Mesenchymal stem cell (in vitro differentiated cells and primary cell): ENCODE measurements around the gene PTPN5.

ENCODE experiments used
- DNase-seq: peaks from one replicate; pipeline ENCODE4 v3.0.0-alpha.2; 2013
- H2AFZ ChIP-seq: one replicate; pipeline ENCODE4 v1.6.1; 2013; ENCODE audit warnings: low read depth, mild to moderate bottlenecking, control low read depth, inconsistent platforms, low read length, moderate library complexity
- H2AK5ac ChIP-seq: 2 replicates; pipeline ENCODE4 v1.6.1; 2013; ENCODE audit warnings: low read length, moderate library complexity, mild to moderate bottlenecking, inconsistent platforms; ENCODE audit not compliant: severe bottlenecking
- H2BK120ac ChIP-seq: one replicate; pipeline ENCODE4 v1.6.1; 2013; ENCODE audit warnings: low read depth, mild to moderate bottlenecking, inconsistent platforms, low read length, moderate library complexity
- H2BK12ac ChIP-seq, 2 experiments: one replicate each; pipeline ENCODE4 v1.6.1; 2013; ENCODE audit warnings: inconsistent platforms in 2 of 2, low read length in 2 of 2, mild to moderate bottlenecking in 2 of 2, moderate library complexity in 2 of 2, control low read depth in 1 of 2
- H2BK15ac ChIP-seq: one replicate; pipeline ENCODE4 v1.6.1; 2013; ENCODE audit warnings: mild to moderate bottlenecking, low read depth, inconsistent platforms; ENCODE audit not compliant: poor library complexity, severe bottlenecking
- H2BK5ac ChIP-seq: 2 replicates; pipeline ENCODE4 v1.6.1; 2013; ENCODE audit warnings: low read depth, mild to moderate bottlenecking, low read length, control low read depth, inconsistent platforms; ENCODE audit not compliant: poor library complexity, severe bottlenecking
- H3K14ac ChIP-seq, 2 experiments: one replicate each; pipeline ENCODE4 v1.6.1; 2013; ENCODE audit warnings: inconsistent platforms in 2 of 2, low read length in 2 of 2, control low read depth in 1 of 2, mild to moderate bottlenecking in 1 of 2, moderate library complexity in 1 of 2
- H3K18ac ChIP-seq, 2 experiments: one replicate each; pipeline ENCODE4 v1.6.1; 2013; ENCODE audit warnings: inconsistent platforms in 2 of 2, low read length in 2 of 2, control low read depth in 1 of 2, low read depth in 1 of 2, mild to moderate bottlenecking in 1 of 2
- H3K23ac ChIP-seq, 2 experiments: one replicate each; pipeline ENCODE4 v1.6.1; 2013; ENCODE audit warnings: inconsistent platforms in 2 of 2, low read length in 2 of 2, mild to moderate bottlenecking in 2 of 2, moderate library complexity in 2 of 2, control low read depth in 1 of 2
- H3K27ac ChIP-seq: 2 replicates; pipeline ENCODE4 v1.5.1; 2013; ENCODE audit warnings: mild to moderate bottlenecking, moderate library complexity, low read length, control low read depth, inconsistent platforms; ENCODE audit not compliant: poor library complexity, severe bottlenecking
- H3K27me3 ChIP-seq, 2 experiments: 2 replicates each; pipeline versions ENCODE4 v1.6.1 to v1.7.0; 2013; ENCODE audit warnings: low read length in 2 of 2, mild to moderate bottlenecking in 2 of 2, moderate library complexity in 2 of 2, control low read depth in 1 of 2, inconsistent platforms in 1 of 2; ENCODE audit not compliant: control insufficient read depth in 1 of 2, insufficient read depth in 1 of 2
- H3K36me3 ChIP-seq, 2 experiments: 2 replicates each; pipeline versions ENCODE4 v1.6.1 to v1.7.0; 2013; ENCODE audit warnings: low read length in 2 of 2, control low read depth in 1 of 2, inconsistent platforms in 1 of 2, low read depth in 1 of 2, mild to moderate bottlenecking in 1 of 2; ENCODE audit not compliant: insufficient read depth in 2 of 2, control insufficient read depth in 1 of 2
- H3K4ac ChIP-seq, 2 experiments: one replicate each; pipeline ENCODE4 v1.6.1; 2013; ENCODE audit warnings: inconsistent platforms in 2 of 2, low read length in 2 of 2, mild to moderate bottlenecking in 2 of 2, moderate library complexity in 2 of 2, control low read depth in 1 of 2, low read depth in 1 of 2
- H3K4me1 ChIP-seq: 2 replicates; pipeline ENCODE4 v1.6.1; 2013; ENCODE audit warnings: low read depth, low read length, control low read depth; ENCODE audit not compliant: control insufficient read depth, insufficient read depth
- H3K4me2 ChIP-seq: 2 replicates; pipeline ENCODE4 v1.6.1; 2013; ENCODE audit warnings: low read length, mild to moderate bottlenecking, inconsistent platforms; ENCODE audit not compliant: poor library complexity, severe bottlenecking
- H3K4me3 ChIP-seq, 2 experiments: 2 replicates each; pipeline versions ENCODE4 v1.5.1 to v1.7.0; 2013; ENCODE audit warnings: low read length in 2 of 2, mild to moderate bottlenecking in 2 of 2, control low read depth in 1 of 2, low read depth in 1 of 2; ENCODE audit not compliant: insufficient read depth in 1 of 2
- H3K79me1 ChIP-seq: replicated peaks from 2 replicates; pipeline ENCODE4 v1.6.1; 2013; ENCODE audit warnings: mild to moderate bottlenecking, control low read depth, low read length, inconsistent platforms; ENCODE audit not compliant: poor library complexity, severe bottlenecking
- H3K9ac ChIP-seq: 2 replicates; pipeline ENCODE4 v1.7.0; 2013; ENCODE audit warnings: mild to moderate bottlenecking, low read length, moderate library complexity
- H3K9me3 ChIP-seq: 2 replicates; pipeline ENCODE4 v1.7.0; 2013; ENCODE audit warnings: mild to moderate bottlenecking, low read length; ENCODE audit not compliant: control insufficient read depth
- H4K8ac ChIP-seq: one replicate; pipeline ENCODE4 v1.6.1; 2013; ENCODE audit warnings: inconsistent platforms, mild to moderate bottlenecking, low read length, moderate library complexity
- H4K91ac ChIP-seq: one replicate; pipeline ENCODE4 v1.6.1; 2013; ENCODE audit warnings: mild to moderate bottlenecking, low read length, inconsistent platforms
- WGBS: methylation state at CpG from one replicate; pipeline ENCODE4 v1.1.7; 2013; ENCODE audit warnings: mixed read lengths; 5-methylcytosine and 5-hydroxymethylcytosine counted together

The PTPN5 gene

GRCh38 chr11:18785411-18785810 lies 6.2 kb downstream of the PTPN5 start:
- Histone ChIP-seq H4K8ac (no peak overlapping the region), H3K9me3 (no peaks in the 10 kb centered on the region), H3K4me3 (peak overlapping the region in 1 of 2 experiments; percentile 22), H3K23ac (no peak overlapping the region), H3K18ac (no peak overlapping the region), H3K79me1 (no peaks in the 10 kb centered on the region), H2AK5ac (no peak overlapping the region), H3K4ac (no peak overlapping the region), H3K9ac (no peak overlapping the region), H2BK5ac (no peak overlapping the region), H2BK120ac (no peak overlapping the region), H3K27ac (no peak overlapping the region), H2BK15ac (no peak overlapping the region), H3K27me3 (peaks cover 37 to 47% of the 10 kb centered on the region in 2 experiments), H2AFZ (no peak overlapping the region), H2BK12ac (no peak overlapping the region), H3K4me2 (no peak overlapping the region), H3K14ac (no peak overlapping the region), H4K91ac (no peak overlapping the region), H3K4me1 (no peaks in the 10 kb centered on the region), H3K36me3 (no peaks in the 10 kb centered on the region)
- no peak for DNase-seq
- WGBS = 100% methylated on average over 2 of the region's 4 CpGs

GRCh38 chr11:18780896-18781295 lies 10.7 kb downstream of the PTPN5 start:
- no peaks in the 10 kb centered on the region for H3K36me3 ChIP-seq
- no peak overlapping the region for H3K18ac ChIP-seq
- H3K27me3 ChIP-seq = peaks cover 9 to 18% of the 10 kb centered on the region in 2 experiments
- no peak overlapping the region for H3K9ac ChIP-seq
- H3K27ac ChIP-seq = no peak overlapping the region
- H2BK15ac ChIP-seq = no peak overlapping the region
- no peak overlapping the region for H3K23ac ChIP-seq
- no peak overlapping the region for H3K4ac ChIP-seq
- no peaks in the 10 kb centered on the region for H3K9me3 ChIP-seq
- no peak overlapping the region for H4K91ac ChIP-seq
- H3K79me1 ChIP-seq = no peaks in the 10 kb centered on the region
- WGBS = 100% methylated on average over 1 of the region's 6 CpGs
- no peak overlapping the region for H3K4me3 ChIP-seq
- no peak for DNase-seq
- no peaks in the 10 kb centered on the region for H3K4me1 ChIP-seq
- no peak overlapping the region for H2BK5ac ChIP-seq
- no peak overlapping the region for H2AK5ac ChIP-seq
- no peak overlapping the region for H2BK12ac ChIP-seq
- no peak overlapping the region for H2BK120ac ChIP-seq
- no peak overlapping the region for H2AFZ ChIP-seq
- H3K14ac ChIP-seq = no peak overlapping the region
- H3K4me2 ChIP-seq = no peak overlapping the region
- no peak overlapping the region for H4K8ac ChIP-seq

- Histone ChIP-seq H2BK12ac (no peak overlapping the region), H3K9me3 (no peaks in the 10 kb centered on the region), H3K9ac (no peak overlapping the region), H3K18ac (no peak overlapping the region), H4K91ac (no peak overlapping the region), H3K79me1 (no peaks in the 10 kb centered on the region), H3K4me3 (no peak overlapping the region), H3K4me2 (no peak overlapping the region), H2AK5ac (no peak overlapping the region), H3K14ac (no peak overlapping the region), H3K23ac (no peak overlapping the region), H3K4me1 (no peaks in the 10 kb centered on the region), H2BK5ac (no peak overlapping the region), H2AFZ (no peak overlapping the region), H3K27me3 (peaks cover 9 to 18% of the 10 kb centered on the region in 2 experiments), H3K4ac (no peak overlapping the region), H3K36me3 (no peaks in the 10 kb centered on the region), H3K27ac (no peak overlapping the region), H2BK120ac (no peak overlapping the region), H2BK15ac (no peak overlapping the region), H4K8ac (no peak overlapping the region)
- no peak for DNase-seq
- 70% methylated on average over 4 of the region's 4 CpGs for WGBS
These were observed 11.3 kb downstream of the PTPN5 start for GRCh38 chr11:18780329-18780728.

- H2BK120ac ChIP-seq = no peak overlapping the region
- no peak for DNase-seq
- H3K9ac ChIP-seq = no peak overlapping the region
- no peaks in the 10 kb centered on the region for H3K9me3 ChIP-seq
- H3K14ac ChIP-seq = no peak overlapping the region
- H2BK12ac ChIP-seq = no peak overlapping the region
- no peak overlapping the region for H3K27ac ChIP-seq
- H4K91ac ChIP-seq = no peak overlapping the region
- no peak overlapping the region for H3K23ac ChIP-seq
- H3K79me1 ChIP-seq = no peaks in the 10 kb centered on the region
- H3K18ac ChIP-seq = no peak overlapping the region
- H2BK5ac ChIP-seq = no peak overlapping the region
- H3K4me3 ChIP-seq = no peak overlapping the region
- no peak overlapping the region for H3K4ac ChIP-seq
- H3K4me2 ChIP-seq = no peak overlapping the region
- no peak overlapping the region for H2AFZ ChIP-seq
- no peak overlapping the region for H2BK15ac ChIP-seq
- H3K36me3 ChIP-seq = no peaks in the 10 kb centered on the region
- peaks cover 13 to 26% of the 10 kb centered on the region in 2 experiments for H3K27me3 ChIP-seq
- no peak overlapping the region for H4K8ac ChIP-seq
- no peak overlapping the region for H2AK5ac ChIP-seq
- WGBS = 88% methylated on average over 4 of the region's 4 CpGs
- no peaks in the 10 kb centered on the region for H3K4me1 ChIP-seq
These were observed 13.1 kb downstream of the PTPN5 start for GRCh38 chr11:18778468-18778867.
